ENCODE measurements around the gene PTPRD.

GRCh38 chr9:9621355-9621940, 991.4 kb downstream of the PTPRD start:
- TF ChIP-seq, protein P1, sequence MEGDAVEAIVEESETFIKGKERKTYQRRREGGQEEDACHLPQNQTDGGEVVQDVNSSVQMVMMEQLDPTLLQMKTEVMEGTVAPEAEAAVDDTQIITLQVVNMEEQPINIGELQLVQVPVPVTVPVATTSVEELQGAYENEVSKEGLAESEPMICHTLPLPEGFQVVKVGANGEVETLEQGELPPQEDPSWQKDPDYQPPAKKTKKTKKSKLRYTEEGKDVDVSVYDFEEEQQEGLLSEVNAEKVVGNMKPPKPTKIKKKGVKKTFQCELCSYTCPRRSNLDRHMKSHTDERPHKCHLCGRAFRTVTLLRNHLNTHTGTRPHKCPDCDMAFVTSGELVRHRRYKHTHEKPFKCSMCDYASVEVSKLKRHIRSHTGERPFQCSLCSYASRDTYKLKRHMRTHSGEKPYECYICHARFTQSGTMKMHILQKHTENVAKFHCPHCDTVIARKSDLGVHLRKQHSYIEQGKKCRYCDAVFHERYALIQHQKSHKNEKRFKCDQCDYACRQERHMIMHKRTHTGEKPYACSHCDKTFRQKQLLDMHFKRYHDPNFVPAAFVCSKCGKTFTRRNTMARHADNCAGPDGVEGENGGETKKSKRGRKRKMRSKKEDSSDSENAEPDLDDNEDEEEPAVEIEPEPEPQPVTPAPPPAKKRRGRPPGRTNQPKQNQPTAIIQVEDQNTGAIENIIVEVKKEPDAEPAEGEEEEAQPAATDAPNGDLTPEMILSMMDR (IDR thresholded peaks at IDR 0.05; ENCODE audit: low read depth, low read length, poor library complexity, severe bottlenecking): no peak
- TF ChIP-seq EZH2phosphoT487 (IDR thresholded peaks at IDR 0.05; ENCODE audit: borderline replicate concordance, low read length): no peak

Measured in DOHH2 (cell line).